GM04504 (cell line): ENCODE measurements around the gene PPP2R3B.

Experiments used
- DNase-seq: peaks from one replicate; pipeline ENCODE4 v3.0.0-alpha.2; 2012; ENCODE audit warnings: low read depth

PPP2R3B gene

DNA sequence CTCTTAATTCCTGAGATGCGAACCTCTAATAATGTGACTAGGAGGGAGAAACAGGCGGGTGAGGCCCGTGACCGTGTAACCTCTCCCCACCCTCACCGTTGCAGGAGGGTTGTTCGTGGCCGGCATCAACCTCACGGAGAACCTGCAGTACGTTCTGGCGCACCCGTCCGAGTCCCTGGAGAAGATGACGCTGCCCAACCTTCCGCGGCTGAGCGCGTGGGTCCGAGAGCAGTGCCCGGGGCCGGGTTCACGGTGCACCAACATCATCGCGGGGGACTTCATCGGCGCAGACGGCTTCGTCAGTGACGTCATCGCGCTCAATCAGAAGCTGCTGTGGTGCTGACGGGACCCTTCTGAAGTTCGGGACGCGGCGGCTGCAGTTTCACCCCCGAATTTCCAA, 87.7 kb downstream of the PPP2R3B start:
- no peak for DNase-seq

DNA sequence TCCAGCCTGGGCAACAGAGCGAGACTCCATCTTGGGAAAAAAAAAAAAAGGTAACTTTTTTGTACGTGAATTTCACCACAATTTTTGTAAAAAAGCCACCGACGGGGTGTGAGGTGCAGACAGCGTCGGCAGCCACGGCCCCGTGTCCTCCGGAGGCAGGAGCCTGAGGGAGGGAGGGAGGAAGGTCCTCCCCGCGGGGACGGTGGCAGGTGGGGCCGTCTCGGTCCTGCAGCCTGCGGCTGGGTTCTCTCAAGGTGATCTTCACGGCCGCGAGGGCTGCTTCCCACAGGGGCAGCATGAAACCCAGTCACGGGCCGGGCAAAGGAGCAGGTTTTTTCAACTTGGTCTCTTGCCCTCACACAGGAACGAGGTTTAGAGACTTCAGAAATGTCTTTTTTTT, 91.6 kb downstream of the PPP2R3B start:
- no peak for DNase-seq

DNA sequence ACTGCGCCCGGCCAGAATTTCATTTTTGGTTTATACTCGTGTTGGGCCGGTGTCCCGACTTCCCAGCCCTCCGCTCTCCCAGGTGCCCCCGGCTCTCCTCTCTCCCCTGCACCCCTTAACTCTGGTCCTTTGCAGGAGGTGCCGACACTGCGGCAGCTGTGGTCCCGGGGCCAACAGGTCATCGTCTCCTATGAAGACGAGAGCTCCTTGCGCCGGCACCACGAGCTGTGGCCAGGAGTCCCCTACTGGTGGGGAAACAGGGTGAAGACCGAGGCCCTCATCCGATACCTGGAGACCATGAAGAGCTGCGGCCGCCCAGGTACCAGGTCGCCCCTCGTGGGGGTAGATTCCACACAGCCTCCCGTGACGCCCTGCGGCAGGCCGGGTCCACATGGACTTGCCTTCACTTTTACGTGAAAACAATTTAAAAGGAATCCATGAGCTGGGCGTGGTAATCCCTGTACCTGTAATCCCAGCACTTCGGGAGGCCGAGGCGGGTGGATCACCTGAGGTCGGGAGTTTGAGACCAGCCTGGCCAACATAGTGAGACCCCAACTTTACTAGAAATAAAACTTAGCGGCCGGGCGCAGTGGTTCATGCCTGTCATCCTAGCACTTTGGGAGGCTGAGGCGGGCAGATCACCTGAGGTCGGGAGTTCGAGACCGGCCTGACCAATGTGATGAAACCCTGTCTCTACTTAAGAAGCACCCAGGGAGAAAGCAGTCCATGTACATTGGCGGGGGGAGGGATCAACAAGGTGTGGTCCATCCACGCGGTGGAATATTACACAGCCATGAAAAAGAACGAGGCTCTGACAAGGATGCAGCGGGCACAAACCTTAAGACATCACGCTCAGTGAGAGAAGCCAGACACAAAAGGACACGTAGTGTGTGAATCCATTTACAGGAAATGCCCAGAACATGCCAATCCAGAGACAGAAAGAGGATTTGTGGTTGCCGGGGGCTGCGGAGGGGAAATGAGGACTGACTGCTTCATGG, 93.5 kb downstream of the PPP2R3B start:
- DNase-seq = no peak

DNA sequence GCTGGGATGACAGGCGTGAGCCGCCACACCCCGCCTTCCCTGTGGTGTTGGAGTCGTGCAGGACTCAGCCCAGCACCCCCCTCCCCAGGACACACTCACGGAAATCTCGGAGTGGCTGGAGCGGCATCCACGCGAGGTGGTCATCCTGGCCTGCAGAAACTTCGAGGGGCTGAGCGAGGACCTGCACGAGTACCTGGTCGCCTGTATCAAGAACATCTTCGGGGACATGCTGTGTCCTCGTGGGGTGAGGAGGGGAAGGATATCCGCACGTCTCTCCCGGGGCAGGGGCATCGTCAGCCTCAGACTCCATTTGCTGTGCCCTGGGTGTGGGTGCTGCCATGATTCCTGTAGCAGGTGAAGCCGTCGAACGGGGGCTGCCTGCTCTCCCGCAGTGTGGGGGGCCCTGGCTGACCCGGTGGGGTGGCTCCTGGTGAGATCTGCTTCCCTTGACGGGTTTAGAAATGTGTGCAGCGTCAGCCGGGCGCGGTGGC, 95.3 kb downstream of the PPP2R3B start:
- DNase-seq = no peak

DNA sequence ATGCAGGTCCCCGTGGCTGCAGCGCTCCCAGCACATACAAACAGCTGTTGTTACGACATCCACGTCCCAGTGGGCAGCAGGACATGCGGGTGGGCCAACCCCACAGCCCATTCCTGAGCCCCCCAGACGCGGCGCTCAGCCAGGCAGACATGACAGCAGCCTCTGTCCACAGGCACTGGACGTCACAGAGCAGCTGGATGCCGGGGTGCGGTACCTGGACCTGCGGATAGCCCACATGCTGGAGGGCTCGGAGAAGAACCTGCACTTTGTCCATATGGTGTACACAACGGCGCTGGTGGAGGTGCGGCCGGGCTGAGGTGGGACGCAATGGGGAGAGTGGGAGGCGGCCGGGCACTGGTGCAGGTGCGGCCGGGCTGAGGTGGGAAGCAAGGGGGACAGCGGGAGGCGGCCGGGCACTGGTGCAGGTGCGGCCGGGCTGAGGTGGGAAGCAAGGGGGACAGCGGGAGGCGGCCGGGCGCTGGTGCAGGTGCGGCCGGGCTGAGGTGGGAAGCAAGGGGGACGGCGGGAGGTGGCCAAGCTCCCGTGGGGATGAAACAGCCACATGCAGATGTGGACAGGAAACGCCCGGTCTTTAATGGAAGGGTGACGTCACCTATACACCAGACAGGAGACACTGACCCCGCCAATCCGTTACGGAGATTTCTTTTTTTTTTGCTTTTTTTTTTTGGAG, 96.1 kb downstream of the PPP2R3B start:
- no peak for DNase-seq

DNA sequence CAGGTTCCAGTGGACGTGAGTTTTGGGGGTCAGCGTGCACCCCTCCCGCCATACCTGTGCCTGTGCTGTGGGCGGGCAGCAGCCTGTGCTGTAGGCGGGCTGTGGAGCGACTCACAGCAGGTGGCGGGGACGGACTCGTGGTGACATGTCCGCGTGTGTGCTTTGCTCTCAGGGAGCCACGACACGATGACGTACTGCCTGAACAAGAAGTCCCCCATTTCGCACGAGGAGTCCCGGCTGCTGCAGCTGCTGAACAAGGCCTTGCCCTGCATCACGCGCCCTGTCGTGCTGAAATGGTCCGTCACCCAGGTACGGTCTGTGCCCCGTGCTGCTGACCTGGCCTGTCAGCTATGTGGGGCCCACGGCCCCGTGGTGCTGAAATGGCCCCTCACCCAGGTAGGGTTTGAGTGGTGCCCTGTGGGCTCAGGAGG, 98.1 kb downstream of the PPP2R3B start:
- no peak for DNase-seq

DNA sequence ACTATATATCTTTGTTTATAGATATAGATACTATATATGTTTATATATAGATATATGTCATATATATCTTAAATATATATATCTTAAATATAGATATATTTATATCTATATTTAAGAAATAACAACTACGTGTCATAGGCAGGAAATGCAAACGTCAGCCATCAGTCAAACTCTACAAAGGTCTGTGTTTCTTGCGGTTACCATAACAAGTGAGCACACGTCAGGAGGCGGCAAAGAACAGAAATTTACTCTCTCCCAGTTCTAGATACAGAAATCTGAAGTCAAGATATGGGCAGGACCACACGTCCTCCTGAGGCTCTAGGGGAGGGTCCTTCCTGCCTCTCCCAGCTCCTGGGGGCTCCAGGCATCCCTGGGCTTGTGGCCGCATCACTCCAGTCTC, 99.0 kb downstream of the PPP2R3B start:
- no peak for DNase-seq

DNA sequence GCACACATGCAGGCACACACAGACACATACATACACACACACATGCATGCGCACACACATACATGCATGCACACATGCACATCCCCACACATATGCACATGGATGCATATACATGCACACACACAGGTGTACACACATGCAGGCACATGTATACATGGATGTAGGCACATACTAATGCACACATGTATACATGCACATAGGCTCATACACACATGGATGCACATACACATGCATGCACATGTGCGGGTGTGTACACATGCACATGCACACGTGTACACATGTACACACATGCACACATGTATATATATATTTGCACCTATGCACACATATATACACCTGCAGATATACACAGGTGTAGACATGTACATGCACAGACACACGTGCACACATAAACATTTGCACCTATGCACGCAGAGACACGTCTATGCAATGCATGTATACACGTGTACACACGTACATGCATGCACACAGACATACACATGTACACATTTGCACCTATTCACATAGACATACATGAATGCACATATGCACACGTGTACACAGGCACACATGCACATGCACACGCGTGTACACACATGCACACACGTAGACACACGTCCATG, 101.5 kb downstream of the PPP2R3B start:
- DNase-seq = no peak
